K562 (cell line): ENCODE data around the gene GABRB1.
"Not testable (repeated sequence)": the region's sequence is repeated elsewhere in the genome, so short reads cannot be mapped to it uniquely, and the experiment has no call there.

Experiments
- ADNP ChIP-seq: fragments of 200-800 bp; sonication (Bioruptor generic); IDR thresholded peaks from 2 replicates; pipeline ENCODE4 v1.6.1; 2016; ENCODE audit warnings: missing genetic modification characterization, missing compliant biosample characterization
- DMBX1 ChIP-seq: fragments of 250-450 bp; sonication (Bioruptor Pico); IDR thresholded peaks from 2 replicates; pipeline ENCODE4 v1.8.0; 2022; ENCODE audit warnings: inconsistent platforms, mild to moderate bottlenecking, moderate library complexity, borderline replicate concordance
- FOS ChIP-seq: IDR thresholded peaks from 3 replicates; pipeline ENCODE4 v1.6.1; 2011; ENCODE audit not compliant: insufficient read length; ENCODE audit errors: extremely low read depth
- RFX1 ChIP-seq: fragments of 450-650 bp; IDR thresholded peaks from 2 replicates; pipeline ENCODE4 v1.6.1; 2016; ENCODE audit warnings: mild to moderate bottlenecking, moderate library complexity
- ZNF436 ChIP-seq: fragments of 250-450, 450-650 bp; sonication (Bioruptor Pico); formaldehyde crosslinking; IDR thresholded peaks from 2 replicates; pipeline ENCODE4 v1.7.0; 2020; ENCODE audit warnings: mild to moderate bottlenecking
- ZNF830 ChIP-seq: fragments of 250-450 bp; sonication (Bioruptor Pico); IDR thresholded peaks from 2 replicates; pipeline ENCODE4 v1.5.0; 2021; ENCODE audit warnings: mild to moderate bottlenecking

DNA sequence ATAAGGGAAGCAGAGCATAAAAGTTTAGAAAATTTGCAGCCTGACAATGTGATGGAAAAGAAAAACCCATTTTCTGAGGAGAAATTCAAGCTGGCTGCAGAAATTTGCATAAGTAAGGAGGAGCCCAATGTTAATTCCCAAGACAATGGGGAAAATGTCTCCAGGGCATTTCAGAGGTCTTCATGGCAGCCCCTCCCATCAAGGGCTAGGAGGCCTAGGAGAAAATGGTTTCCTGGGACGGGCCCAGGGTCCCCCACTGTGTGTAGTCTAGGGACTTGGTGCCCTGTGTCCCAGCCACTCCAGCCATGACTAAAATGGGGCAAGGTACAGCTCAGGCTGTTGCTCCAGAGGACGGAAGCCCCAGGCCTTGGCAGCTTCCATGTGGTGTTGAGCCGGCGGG is 259.5 kb downstream of the GABRB1 start:
- TF ChIP-seq FOS; ZNF436 (CRISPR knock-in tag); RFX1; ZNF830 (CRISPR knock-in tag); ADNP; DMBX1: not testable (repeated sequence)
